ENCODE results near the gene NECTIN1. TPM values are rescaled to one million over a fixed set of nuclear protein-coding genes. Genes with fewer than 3 reads are reported as not detected.

The NECTIN1 gene
- total RNA-seq, 1 experiment from 2014 or later: 3.6 TPM

DNA sequence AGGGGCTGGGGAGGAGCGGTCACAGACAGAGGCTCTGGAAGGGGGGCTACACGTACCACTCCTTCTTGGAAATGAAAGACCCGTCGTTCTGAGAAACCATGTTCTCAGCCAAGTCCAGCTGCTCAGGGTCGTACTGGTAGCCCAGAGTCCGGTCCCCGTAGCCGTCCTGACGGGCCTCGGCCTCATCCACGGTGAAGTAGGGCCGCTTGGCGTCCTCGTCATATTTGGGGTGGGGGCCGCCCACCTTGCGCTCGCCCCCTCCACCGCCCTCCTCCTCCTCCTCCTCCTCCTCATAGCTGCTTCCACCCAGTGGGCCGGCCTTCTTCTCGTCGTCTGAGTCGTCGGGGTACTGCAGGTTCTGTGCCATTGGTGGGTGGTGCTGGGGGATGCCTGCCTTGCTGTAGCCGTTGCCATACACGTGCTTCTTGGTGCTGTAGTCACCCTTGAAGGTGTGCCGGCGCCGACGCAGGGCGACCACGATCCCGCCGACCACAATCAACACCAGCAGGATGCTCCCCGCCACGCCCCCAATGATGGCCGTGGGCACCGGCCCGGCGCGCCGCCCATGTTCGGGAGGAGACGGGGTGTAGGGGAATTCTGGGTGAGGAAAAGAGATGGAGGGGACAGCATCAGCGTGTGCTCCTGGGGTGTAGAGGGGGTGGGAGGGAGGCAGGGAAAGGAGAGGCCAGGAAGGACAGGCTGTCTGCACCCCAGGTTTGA, 64.1 kb downstream of the NECTIN1 start:
- in situ Hi-C loops (cut with HindIII; ENCODE audit: low sequenced_read_pairs): no loop called here
- no peak for DNase-seq (ENCODE audit: low spot score)

DNA sequence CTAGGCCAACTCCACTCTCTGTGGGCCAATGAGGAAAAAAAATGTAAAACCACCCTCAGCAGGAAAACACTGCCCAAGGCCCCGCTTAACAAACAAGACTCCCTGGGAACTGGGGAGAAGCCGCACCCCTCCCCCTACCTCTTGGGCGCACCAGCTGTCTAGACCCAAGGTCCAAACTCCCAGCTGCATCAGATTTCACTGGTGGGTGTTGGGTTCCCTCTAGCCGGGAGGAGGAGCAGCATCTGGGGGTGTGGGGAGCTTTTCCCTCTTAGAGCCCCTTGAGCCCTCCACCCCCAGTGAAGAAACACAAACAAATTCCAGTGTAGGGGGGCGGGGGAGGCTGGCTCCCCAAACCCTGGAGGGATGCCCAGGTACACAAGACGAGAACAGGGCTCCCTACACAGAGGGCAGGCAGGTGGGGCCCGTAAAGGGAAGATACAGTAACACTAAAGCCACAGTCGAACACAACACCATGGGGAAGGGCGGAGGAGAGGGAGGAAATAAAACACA, 64.9 kb downstream of the NECTIN1 start:
- in situ Hi-C loops (cut with HindIII; ENCODE audit: low sequenced_read_pairs): no loop called here
- DNase-seq (ENCODE audit: low spot score): no peak

DNA sequence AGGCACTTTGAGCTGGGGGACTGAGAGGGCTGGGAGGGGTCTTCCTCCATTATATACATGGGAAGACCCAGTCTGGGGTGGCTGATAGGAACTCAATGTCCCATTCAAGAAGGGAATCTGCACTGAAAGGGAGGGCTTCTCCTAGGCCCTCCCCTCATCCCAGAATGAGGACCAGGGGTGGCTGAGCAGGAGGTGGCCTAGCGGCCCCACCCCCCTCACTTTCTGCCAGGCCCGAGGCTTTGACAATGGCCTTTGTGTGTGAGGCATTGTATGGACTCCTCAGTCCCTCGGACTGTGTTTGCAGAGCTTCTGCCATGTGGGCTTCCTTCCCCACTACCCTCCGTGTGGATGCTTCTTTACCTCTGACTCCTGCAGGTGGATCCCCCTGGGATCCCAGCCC, 65.7 kb downstream of the NECTIN1 start:
- DNase-seq (ENCODE audit: low spot score): no peak
- in situ Hi-C loops (cut with HindIII; ENCODE audit: low sequenced_read_pairs): no loop called here

DNA sequence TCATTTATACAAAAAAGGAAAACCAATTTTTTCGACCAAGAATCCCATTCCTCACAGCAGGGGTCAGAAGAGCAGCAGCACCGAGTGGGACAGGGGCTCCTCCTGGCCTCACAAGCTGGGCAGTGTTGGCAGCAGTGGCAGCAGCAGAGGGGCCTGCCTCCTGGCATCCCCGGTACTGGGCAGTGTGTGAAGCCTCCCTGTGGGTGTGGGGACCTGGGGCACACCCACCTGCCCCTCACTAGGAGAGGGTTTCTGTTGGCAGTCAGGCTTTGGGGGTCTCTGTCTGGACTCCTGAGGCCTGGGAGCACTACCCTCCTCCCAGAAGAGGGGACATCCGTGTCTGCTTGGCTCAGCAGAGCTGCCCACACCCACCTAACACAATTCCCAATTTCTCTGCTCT, 67.8 kb downstream of the NECTIN1 start:
- in situ Hi-C loops (cut with HindIII; ENCODE audit: low sequenced_read_pairs): no loop called here
- no peak for DNase-seq (ENCODE audit: low spot score)

DNA sequence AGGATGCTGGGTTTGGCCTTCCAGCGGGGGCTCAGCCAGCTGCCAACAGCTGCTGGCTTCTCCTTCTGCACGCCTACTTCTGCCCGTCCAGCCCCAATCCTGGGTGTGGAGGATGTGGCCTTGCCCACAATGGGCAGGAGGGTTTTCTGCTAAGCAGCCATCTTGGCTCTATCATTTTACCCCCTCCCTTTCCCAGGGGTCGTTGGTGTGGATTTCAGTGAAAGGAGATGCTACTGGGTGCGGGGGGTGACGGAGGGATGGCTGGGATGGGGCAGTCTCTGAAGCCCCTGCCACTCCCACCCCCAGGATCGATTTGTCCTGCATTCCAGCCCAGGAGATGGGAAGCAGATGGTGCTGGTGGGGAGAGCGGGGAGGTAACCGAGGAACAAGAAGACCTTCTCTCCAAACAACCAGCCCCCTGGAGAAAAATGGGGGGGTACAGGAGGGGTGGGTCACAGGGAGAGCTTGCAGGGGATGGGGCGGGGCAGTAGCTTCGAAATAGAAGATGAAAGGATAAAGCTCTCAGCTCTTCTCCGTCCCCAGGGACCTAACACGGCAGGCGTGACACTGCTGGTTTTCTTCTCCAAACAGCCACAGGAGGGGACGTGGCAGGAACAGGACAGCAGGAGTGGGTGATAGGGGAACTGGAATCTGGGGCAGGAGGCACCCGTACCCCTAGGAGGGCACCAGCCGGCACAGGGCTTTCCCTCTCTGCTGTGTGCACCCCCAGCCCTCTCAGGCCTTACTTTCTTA, 68.9 kb downstream of the NECTIN1 start:
- in situ Hi-C loops (cut with HindIII; ENCODE audit: low sequenced_read_pairs): no loop called here
- DNase-seq (ENCODE audit: low spot score): no peak

DNA sequence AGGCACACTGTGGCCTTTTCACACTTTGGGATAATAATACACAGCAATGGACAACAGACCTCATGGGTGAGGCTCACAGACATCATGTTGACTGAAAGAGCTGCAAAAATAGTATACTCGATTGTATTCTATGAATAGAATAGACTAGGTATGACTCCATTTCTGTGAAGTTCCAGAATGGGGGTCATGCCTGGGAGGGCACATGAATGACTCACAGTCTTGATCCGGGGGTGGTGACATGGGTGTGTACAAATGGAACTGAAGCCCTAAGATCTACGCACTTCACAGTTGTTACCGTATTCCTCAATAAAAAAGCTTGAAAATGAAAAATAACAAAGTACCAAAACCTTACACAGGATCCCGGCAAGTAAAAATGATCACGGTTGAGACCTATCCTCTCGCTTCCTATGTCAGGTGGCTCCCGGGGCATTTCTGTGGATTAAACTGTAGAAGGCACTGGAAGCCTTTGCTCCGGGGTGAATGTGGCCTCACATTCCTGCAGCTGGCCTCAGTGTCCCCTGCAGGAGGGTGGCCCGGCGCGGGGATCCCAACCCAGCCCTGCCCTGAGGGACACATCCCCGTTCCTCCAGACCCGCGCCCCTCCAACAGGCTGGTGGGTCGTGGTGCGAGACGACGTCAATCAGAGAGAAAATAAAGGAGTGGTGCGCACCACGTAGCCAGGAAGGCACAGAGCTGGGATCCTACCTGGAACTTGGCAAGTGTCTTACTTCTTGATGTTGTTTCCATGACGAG, 75.9 kb downstream of the NECTIN1 start:
- in situ Hi-C loops (cut with HindIII; ENCODE audit: low sequenced_read_pairs): no loop called here
- DNase-seq (ENCODE audit: low spot score): no peak

DNA sequence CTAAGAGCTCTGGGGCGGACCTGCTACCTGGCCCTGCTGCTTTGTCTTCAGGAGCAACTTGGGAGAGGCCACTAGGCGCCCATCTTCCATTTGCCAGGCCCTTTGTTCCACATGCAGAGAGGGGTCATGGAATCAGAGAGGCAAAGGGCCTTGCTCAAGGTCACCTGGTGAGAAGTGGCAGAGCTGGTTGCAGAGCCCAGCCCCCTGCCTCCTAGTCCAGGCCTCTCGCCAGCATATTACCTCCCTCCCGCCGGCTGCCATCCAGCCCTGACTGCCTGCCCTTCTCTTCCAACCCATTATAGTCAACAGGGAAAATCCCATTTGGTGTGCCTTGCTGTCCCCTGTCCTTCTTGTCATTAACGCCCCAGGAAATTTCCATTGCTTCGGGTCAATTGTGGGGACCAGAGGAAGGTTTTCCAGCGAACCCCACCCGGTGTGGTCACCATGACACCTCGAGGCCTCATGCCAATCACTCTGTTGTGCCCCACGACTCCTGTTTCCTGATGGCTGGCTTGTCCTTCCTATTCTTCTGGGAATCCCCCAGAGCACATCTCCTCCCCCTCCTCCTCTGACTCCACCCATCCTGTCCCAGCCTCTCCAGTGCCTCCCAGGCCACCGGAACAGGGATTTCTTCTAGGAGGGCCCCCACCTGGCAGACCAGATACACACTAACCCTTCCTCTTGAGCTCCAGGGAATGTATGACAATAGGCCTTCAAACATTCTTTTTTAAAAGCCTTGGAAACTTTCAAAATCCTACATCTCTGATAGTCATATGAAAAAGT, 77.0 kb downstream of the NECTIN1 start:
- in situ Hi-C loops (cut with HindIII; ENCODE audit: low sequenced_read_pairs): no loop called here
- no peak for DNase-seq (ENCODE audit: low spot score)

DNA sequence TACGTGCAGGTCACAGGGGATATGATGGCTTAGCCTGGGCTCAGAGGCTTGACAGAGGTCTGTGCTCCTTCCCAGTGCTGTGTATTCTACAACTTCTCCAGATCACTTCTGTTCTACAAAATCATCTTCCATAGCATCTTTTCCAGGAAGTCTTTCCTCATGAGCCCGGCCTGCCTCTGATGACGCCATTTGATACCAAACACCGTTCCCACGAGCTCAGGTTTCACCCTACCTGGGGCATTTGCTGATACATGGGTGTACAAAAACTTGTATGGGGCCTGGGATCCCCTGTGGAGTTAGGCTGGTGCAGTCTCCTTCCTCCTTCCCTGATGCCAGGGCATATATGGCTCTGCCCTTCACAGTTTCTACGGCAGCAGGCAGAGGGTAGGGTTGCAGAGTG, 78.7 kb downstream of the NECTIN1 start:
- no peak for DNase-seq (ENCODE audit: low spot score)
- in situ Hi-C loops (cut with HindIII; ENCODE audit: low sequenced_read_pairs): no loop called here

DNA sequence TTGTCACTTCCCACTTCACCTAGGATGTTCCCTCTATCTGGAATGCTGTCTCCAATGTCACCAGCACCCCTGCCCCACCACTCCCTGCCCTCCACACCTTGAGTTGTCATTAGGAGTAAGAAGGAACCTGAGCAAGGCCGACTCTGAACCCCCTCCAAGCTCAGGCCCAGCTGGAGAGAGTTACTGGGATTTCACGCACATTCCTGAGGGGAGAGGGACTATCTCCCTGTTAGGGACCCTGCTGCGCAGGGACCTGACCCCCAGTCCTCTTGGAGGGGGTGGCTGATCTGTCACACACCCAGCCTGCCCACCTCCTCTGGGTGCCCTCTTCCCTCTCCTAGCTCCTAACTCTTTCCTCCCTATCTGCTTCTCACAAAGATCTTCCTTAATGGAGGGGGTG, 81.7 kb downstream of the NECTIN1 start:
- no peak for DNase-seq (ENCODE audit: low spot score)
- in situ Hi-C loops (cut with HindIII; ENCODE audit: low sequenced_read_pairs): no loop called here

DNA sequence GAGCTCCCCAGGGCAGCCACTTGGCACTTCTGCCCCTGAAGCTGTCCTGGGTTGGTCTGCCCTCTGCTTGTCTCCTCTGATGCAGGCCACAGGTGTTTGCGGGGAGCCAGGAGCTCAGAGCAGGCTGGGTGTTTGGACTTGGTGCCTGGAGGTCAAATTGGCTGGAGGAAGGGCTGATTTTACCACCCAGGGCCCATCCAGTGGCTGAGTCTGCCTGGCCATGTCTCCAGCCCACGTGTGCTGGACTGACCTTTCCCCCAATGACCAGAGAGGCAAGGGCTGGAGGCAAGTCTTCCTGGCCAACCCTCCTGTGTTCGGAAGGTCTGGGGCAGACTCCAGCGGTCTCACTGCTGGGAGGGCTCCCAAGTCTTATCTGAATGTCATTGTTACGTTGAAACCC, 84.0 kb downstream of the NECTIN1 start:
- in situ Hi-C loops (cut with HindIII; ENCODE audit: low sequenced_read_pairs): no loop called here
- no peak for DNase-seq (ENCODE audit: low spot score)

DNA sequence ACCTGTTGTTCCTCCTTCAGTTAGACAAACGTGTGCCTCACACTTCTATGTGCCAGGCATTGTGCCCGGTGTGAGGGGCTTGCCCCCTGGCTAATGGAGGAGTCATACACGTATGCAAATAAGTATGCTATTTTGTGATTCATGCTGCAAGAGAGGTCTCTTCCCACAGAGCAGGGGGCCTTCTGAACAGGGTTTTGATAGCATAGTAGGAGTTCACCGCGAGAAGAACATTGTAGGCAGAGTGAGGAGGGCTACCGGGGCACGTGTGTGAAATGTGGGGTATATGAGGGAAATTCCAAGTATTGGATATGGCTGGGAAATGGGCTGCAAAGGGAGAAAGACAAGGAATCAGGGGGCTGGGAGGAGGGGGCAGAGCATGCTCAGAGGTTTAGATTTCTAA, 84.5 kb downstream of the NECTIN1 start:
- in situ Hi-C loops (cut with HindIII; ENCODE audit: low sequenced_read_pairs): no loop called here

DNA sequence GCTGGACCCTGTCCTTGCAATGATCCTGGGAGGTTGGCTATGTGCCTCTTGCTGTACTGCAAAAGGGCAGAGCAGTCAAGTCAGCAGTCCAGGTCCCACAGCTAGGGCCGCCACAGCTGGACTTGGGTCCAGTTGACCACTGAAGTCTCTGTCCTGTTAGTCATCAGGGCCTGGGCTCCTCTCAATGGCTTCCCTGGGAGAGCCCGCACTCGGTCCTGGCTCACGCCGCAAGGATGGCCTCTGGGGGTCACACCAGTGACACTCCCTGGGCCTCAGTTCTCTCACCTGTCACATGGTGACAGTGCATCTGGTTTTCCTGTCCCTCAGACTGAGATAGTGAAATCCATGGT, 85.1 kb downstream of the NECTIN1 start:
- in situ Hi-C loops (cut with HindIII; ENCODE audit: low sequenced_read_pairs): no loop called here
- DNase-seq (ENCODE audit: low spot score): no peak

More for the DNA sequence above, 84.5 kb downstream of the NECTIN1 start:
- DNase-seq (ENCODE audit: low spot score): no peak

DNA sequence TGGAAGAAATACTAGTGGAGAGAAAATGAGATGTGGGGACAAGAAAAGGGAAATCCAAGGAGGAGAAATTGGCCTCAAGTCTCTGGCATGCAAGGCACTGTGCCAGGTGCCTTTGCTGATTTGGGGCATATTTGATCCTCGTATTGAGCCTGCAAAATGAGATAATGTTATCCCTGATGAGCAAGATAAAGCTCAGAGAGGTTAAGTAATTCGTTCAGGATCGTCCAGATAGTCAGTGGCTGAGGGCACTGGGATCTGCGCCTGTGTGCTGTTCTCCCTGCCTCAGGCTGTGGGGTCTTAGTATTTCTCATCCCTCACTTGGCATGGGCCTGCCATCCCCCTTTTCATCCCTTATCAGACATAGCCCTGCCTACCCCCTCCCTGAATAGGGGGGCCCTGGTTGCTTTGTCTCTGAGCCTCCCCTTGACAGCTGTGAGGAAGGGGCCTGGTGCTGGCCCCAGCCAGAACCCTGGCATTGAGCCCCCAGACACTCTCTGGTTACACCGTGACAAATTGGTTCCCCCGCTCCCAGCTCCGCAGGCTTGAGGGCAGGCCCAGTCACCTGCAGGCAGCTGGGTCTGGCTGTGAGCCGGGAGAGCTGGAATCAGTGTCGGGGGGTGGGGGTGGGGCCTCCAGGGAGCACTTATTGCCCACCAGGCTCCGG, 85.7 kb downstream of the NECTIN1 start:
- in situ Hi-C loops (cut with HindIII; ENCODE audit: low sequenced_read_pairs): no loop called here
- DNase-seq (ENCODE audit: low spot score): no peak

DNA sequence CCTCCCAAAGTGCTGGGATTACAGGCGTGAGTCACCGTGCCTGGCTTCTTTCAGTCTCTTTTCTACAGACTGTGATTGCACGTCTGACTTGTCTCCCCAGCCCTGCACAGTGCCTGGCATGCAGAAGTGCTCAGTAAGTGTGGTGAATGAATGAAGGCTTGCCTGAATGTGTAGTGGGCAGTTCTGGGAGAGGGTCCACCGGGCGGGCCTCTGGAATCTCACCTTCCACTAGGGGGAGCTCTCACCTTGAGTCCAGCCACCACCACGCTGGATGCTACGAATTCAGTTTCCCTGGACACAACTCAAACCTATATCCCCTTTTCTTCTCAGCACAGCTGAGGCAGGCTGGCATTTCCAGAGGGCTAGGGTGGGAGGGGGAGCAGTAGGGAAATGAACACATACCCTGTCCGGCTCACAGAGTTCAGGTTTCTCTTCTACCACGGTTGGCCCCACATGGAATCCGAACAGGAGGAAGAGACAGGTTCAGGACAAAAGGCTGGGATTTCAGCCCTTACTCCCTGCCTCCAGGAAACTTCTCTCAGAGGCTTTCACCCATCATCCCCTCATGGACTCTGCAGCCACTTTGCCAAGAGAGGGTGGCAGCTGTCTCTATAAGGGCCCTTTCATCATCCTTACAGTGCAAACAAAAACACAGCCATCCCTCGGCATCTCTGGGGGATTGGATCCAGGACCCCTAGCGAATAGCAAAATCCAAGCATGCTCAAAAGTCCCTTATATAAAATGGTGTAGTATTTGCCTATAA, 86.8 kb downstream of the NECTIN1 start:
- DNase-seq (ENCODE audit: low spot score): no peak
- in situ Hi-C loops (cut with HindIII; ENCODE audit: low sequenced_read_pairs): no loop called here

DNA sequence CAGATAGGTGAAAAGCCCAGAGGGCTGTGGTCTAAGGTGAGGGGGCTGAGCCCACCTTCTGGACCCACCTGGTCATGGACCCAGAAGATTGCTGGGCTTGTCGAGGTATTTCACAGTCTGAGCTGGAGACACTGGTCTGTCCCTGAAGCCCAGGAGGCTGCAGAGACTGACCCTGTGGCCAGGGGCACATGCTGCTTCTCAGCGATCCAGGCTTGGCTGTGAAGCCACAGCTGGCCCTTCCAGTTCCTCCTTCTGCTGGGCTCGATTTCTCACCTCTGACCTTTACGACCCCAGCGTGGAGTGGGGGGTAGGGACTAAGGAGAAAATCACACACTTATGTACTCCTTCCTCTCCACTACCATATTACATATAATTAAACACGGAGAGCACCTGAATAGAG, 88.5 kb downstream of the NECTIN1 start:
- in situ Hi-C loops (cut with HindIII; ENCODE audit: low sequenced_read_pairs): no loop called here
- DNase-seq (ENCODE audit: low spot score): no peak

DNA sequence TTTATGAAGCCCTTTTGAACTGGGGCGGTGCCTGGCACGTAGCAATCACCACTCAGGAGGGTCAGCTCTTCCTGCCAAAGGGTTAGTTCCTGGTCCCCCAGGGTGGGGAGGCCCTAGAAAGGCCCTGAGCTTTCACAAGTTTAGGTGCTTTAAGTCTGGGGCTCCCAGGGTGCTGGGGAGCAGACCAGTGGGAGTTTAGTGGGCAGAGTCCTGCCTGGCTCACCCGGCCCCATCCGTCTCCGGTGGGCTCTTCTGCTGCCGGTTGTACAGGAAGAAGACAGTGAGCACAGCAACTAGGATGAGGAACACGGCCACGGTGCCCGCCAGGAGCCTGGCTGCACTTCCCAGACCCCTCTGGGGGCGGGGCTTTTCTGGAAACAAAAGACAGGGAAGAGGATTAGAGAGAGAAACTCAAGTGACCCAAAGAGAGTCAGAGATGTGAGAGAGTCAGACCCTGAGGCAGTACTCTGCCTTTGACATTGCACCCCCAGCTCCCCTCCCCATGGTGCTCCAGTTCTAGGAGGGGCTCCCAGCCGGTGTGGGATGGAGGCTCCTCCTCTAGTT, 89.3 kb downstream of the NECTIN1 start:
- DNase-seq (ENCODE audit: low spot score): no peak
- in situ Hi-C loops (cut with HindIII; ENCODE audit: low sequenced_read_pairs): no loop called here

DNA sequence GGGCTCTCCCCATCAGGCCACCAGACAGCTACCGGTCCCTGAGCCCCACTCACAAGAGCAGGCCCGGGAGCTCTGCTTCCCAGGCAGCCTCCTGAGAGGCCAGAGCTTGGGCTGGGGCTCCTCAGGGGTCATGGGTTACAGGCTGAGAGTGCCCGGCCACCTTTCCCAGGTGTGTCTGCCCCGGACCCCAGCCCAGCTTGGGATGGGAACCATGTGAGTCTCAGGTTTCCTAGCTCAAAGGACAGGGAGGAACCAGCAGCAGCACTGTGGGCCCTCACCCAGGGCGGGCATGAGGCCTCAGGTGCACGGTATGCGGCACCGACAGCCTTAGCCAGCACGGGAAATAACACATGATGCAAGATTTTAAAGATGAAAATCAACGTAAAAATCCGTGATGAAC, 90.1 kb downstream of the NECTIN1 start:
- DNase-seq (ENCODE audit: low spot score): no peak
- in situ Hi-C loops (cut with HindIII; ENCODE audit: low sequenced_read_pairs): no loop called here

DNA sequence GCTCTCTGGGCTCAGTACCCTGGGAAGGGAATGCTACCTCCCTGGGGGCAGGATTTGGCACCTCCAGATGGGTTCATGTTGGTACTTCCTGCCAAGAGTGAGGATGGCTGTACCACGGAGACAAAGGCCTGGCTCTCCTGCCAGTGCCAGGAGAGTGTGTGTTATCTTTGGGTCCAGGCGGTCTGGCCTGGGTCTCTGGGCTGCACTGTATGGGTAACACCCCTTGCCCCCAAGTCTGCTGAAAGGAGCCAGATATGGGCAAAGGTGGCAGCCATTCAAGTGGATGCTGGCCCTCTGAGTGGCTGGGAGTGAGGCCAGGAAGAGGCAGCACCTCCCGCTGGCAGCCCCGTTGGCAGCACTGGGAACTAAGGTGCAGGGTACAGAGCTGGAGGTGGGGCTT, 91.5 kb downstream of the NECTIN1 start:
- no peak for DNase-seq (ENCODE audit: low spot score)
- in situ Hi-C loops (cut with HindIII; ENCODE audit: low sequenced_read_pairs): no loop called here
